NCI-H2196 treated with DMSO at 0.1 percent for 48 hours (cell line): ENCODE measurements around the gene GAS2L3.
"Not testable (repeated sequence)": the region's sequence is repeated elsewhere in the genome, so short reads cannot be mapped to it uniquely, and the experiment has no call there.

Experiments
- DNase-seq: peaks from one replicate; lab custom pipeline; 2025; ENCODE audit not compliant: unreplicated experiment; lab: John Stamatoyannopoulos, UW

The GAS2L3 gene

DNA sequence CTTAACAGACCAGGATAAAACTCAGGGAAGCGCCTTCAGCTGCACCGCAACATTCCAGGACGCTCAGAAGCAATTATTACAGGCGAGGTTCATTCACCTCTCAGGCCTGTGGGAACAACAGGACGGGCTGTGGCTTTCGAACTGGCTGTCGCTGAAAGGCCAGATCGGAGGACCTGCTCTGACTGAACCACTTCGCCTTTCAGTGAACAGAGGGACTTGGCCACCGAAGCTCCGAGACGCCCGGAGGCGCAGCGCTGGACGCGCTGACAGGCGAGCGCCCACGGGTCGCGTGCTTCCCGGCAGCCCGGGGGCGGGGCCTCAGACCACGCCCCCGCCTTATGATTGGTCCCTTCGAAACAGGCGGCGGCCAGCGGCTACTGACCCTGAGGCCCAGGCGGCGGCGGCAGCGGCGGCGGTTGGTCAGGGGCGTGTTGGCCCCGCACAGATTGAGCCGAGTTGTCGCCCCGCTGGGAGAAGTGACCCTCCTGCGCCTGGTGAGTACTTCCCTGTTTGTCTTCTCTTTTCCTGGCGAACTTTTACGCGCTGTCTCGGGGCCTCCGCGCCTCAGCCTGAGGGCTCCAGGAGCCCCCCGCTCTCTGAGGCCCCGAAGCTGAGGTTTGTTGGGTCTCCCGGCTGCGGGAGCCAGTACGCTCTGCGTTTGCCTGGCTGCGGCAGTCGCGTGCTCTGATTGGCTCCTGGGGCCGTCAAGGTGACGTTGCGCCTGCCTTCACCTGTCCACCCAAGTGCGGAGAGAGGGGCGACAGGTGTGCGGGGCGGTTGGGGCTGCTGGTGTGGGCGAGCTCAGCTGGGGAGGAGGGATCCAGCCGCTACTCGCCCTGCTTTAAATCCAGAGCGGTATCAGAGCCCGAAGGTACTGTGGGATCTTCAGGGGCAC is at the start of gene GAS2L3:
TSS of gene GAS2L3 (plus strand) at position 393 of the 895 bp plus-strand sequence. CDS start 21,221 bp downstream, outside the sequence.
- DNase-seq = peak; percentile 90

DNA sequence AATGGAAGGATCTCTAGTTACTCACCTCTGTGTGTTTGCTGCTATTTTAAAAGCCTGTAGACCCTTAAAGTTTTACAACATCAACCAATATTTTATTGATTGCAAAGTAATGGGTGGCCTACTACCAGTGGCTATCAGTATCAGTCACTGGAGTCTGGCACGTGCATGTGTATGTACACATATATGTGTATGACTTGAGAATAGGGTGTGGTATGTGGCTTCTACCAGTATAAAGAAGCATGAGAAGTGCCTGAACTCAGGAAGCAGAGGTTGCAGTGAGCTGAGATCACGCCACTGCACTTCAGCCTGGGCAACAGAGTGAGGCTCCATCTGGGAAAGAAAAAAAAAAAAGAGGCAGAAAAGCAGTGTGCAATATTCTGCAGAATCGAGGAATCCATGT is 45.5 kb upstream of the GAS2L3 start:
- DNase-seq = no peak

DNA sequence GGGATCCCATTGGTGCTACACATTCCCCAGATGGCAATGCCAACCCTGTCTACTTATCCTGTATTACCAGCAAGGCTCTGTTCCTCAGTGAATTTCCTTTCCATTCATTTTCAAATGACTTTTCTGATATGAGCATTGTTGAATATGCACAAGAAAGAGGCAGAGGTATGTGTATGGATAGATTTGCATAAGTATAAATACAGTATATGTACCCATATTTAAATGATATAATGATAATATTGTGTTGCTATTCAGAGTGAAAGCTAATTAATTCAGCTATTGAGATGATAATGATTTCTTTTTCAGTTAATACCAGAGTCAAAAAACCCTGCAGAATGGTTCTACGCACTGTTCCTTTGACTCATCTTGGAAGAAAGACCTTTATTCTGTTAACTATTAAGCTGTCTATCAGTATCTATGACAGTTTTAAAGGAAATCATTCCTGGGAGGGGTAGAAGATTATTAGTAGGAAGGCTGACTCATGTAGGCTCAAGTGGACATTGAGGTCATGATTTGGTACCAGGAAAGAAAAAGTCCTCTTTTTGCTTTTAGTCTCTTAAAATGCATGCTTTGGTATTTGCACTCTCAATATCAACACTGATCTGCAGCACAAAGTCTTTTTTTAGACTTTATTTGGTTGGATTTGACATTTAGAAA is 44.9 kb upstream of the GAS2L3 start:
- no peak for DNase-seq

DNA sequence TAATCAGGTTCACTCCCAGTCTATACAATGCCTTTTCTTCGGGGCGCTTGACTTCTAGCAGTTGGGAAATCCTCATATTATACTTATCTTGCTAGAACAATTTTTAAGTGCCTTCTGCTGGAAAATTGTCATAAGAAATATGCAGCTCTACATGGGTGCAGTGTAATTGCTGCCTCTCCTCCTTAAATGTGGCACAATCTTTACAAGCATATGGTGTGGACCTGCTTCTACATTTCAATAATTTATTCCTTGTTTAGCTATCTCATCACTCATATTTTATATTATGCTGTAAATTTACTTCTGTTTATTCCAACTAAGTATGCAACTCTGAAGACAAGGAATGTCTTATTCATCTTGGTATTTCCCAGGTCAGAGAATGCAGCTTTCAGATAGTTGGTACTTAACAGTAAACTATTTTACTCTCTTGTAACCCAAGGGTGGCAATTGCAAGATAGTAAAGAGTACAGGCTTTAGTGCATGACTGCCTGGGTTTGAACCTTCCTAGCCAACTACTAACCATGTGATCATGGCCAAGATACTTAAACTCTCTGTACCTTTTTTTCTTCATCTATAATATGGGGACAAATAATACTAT is 43.6 kb upstream of the GAS2L3 start:
- DNase-seq = no peak

DNA sequence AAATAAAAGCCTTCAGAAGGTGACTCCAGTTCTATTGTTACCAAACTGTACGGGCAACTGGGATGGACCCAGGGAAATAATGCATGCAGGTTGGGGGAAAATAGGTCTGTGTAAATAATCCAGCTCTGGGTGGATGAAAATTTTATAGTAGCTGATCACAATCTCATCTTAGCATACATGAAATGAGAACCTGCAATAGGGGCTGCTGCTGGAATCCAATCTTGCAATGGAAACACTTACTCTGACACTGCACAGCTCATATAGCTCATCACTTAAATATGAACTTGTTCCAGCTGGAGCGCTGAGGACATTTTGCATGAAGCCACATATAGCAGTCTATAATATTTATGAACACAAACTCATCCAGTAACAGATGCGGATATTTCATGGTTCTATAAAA is 40.1 kb upstream of the GAS2L3 start:
- no peak for DNase-seq

DNA sequence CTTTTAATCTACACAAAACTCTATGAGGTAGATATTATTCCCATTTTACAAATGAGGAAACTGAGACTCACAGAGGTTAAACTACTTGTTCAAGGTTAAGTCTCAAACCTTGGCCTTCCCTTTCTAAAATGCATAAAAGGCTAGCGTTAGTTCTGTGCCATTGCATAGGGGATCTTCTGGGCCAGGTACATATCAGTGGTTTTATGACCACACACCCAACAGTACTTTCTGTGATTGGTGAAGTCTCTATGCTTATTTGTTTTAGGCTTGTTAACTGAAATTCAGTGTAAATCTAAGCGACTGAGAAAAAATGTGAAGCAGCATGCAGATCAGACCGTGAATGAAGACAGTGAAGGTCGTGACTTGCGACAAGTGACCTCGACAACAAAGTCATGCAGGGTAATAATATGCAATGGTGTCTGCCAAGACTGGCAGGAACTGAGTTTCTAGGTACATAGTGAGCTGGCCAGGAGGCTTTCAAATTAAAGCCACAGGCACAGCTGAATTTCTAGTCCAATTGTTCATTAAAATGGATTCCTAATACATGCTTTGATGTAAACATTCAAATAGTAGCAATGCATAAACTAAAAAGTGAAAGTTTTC is 38.8 kb upstream of the GAS2L3 start:
- no peak for DNase-seq

DNA sequence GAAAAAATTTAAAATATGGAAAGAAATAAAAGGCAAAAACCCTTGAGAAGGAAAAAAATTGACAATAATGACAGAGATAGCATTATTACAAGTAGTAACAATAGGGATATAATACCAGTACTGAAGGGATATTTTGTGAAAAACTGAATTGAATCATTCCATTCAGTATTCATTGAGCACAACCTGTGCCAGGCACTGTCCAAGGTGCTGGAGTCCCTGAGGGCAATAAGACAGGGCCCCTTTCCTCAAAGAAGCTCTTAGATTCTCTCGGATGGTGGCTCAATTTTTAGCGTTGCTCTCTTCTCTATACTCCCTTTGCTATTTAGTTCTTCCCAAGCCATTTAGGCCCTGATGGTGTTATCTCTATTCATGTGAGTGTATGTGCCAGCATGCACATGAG is 34.3 kb upstream of the GAS2L3 start:
- no peak for DNase-seq

DNA sequence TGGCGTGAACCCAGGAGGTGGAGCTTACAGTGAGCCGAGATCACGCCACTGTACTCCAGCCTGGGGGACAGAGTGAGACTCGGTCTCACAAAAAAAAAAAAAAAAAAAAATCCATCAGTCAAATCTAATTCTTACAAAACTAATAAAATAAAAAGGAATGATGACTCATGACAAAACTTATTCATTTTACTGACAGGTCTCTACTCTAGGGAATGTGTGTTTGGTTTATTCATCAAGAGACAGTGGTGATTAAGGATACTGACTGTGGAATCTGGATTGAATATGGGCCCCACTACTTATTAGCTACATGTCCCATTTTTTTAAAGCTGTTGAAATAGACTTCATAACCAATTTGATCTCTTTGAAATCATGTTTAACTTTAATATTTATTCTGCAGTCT is 29.3 kb upstream of the GAS2L3 start:
- no peak for DNase-seq

DNA sequence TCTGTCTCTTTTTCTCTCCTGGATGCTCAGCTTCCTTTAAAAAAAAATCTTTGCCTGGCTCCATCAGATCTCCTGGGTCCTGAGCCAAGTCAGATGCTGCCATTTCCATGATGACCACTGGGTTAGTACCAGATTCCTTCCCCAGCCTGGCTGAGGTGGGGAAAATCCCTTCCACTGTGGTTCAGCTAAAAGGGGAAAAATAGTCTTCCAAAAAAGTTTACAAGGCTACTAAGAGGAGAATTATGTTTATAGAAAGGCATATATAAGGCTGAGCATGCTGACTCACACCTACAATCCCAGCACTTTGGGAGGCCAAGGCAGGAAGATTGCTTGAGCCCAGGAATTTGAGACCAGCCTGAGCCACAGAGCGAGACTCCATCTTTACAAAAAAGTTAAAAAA is 28.4 kb upstream of the GAS2L3 start:
- no peak for DNase-seq

DNA sequence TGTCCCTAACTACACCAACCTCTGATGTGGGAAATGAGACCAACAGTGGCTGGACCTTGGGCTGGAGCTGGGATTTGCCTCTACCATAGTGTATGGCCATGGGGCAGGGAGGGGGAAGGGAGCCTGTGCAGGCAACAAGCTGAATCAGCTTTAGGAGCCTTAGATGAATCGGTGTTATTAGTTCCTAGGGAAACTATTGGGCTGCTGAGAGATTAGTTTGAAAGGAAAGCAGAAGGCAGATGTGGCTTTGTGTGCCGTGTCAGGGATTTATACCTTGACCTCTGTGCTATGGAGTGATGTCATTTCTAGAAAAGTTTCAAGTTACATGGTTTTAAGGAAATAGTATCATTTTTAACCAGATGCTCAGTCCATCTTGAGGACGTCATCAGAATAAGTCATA is 19.5 kb upstream of the GAS2L3 start:
- no peak for DNase-seq

DNA sequence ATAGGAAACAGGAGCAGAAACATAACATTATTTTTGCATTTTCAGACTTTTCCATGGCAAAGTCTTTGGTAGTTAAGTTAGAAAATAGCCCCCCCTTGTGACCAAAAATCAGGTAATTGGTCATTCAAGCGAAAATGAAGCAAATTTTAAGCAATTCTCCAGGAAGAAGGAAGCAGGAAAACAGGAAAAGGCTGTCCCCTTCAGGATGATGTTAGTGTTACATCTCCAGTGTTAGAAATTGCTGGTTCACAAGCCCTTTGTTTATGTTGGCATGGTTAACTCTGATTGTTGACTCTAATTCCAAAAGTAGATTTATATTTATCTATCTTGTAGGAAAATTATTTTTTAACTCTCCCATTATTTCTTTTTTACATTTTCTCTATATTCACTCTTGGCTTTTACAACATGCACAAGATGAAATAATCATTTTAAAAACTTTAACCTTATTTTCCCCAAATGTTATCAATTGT is 18.8 kb upstream of the GAS2L3 start:
- DNase-seq = peak; percentile 67

DNA sequence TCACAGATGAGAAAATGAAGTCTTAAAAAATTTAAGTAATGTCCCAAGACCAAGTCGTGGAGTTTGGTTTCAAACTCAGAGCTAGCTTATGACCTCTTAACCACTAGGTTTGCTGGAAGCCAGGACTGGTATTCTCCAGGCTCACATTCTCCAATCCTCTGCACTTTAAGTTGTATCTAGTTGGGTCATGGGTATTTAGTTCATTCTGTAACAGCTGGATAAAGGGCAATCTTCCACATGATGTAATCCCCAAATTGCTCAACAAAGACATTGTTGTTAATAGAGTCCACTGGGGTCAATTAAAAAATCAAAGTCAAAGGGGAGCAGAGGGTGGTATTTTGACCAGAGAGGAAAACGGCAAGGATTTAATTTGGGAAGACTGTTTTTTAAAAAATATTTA is 17.8 kb upstream of the GAS2L3 start:
- no peak for DNase-seq

DNA sequence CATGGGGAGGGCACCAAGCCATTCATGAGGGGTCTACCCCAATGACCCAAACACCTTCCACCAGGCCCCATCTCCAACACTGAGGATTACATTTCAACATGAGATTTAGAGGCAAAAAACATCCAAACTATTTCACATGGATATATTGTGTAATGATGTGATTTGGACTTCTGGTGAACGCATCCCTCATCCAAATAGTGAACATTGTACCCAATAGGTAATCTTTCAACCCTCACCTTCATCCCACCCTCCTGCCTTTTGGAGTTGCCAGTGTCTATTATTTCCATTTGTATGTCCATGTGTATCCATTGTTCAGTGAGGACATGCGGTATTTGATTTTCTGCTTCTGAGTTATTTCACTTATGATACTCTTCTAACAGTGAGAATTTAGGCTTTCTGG is 16.1 kb upstream of the GAS2L3 start:
- DNase-seq = no peak

DNA sequence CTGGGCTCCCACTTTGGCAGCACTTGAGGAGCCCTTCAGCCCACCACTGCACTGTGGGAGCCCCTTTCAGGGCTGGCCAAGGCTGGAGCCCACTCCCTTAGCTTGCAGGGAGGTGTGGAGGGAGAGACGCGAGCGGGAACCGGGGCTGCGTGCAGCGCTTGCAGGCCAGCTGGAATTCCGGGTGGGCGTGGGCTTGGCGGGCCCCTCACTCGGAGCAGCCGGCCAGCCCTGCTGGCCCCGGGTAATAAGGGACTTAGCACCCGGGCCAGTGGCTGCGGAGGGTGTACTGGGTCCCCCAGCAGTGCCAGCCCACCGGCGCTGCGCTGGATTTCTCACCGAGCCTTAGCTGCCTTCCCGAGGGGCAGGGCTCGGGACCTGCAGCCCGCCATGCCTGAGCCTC is 14.2 kb upstream of the GAS2L3 start:
- DNase-seq = not testable (repeated sequence)

DNA sequence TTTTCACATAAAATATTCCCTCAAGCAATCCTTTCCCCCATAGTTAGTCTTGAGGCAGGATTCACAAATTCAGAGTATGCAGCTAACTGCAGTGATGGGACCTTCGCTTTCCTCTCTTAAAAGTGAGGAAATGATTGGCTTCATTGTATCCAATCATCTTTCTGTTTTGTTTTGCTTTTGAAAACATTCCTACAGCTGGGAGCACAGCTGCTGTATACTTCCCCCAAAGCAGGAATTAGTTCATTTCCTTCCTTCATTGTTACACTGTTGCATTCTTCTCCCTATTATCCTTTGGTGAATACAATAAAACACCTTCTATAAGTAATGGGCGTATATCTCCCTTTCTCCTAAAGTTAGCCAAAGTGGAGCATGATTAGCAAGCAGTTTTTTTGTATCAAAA is 9.4 kb upstream of the GAS2L3 start:
- no peak for DNase-seq

DNA sequence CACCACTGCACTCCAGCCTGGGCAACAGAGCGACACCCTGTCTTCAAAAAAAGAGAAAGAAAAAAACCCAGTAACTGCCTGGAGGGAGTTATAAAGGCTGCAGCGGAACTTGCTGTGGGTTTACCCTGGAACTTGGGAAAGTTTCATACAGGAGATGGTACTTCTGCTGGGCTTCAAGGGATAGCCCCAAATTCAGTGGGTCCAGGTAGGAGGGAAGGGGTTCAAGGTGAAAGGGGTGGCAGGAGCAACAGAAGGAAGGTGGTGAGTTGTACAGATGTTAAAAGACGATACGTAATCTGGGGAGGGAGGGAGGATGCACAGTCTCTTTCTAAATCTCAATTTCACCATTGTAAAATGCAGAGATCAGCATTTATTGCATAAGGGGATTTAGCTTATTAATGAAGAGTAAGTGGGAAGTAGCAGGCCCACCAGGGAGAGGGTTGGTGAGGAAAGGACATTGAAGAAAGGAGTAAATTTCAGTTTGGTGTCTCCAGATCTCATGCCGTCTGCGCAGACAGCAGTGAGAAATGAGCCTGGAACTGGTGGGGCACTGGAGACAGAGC is 8.5 kb upstream of the GAS2L3 start:
- DNase-seq = no peak

DNA sequence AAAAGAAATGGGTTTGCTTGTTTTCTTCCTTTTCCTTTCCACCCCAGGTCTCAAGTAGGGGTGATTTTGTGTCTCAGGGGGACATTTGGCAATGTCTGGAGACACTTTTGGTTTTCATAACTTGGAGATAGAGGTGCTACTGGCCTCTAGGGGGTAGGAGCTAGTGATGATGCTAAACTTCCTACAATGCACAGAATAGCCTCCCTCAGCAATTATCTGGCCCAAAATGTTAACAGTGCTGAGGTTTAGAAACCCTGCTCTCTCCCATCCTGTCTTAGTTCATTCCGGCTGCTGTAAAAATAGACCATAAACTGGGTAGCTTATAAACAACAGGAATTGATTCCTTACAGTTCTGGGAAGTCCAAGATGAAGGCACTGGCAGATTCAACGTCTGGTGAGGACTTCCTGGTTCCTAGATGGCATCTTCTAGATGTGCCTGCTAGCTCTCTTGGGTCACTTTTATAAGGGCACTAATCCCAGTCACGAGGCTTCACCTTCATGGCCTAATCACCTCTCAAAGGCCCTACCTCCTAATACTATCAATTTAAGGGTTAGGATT is 7.4 kb upstream of the GAS2L3 start:
- DNase-seq = no peak

DNA sequence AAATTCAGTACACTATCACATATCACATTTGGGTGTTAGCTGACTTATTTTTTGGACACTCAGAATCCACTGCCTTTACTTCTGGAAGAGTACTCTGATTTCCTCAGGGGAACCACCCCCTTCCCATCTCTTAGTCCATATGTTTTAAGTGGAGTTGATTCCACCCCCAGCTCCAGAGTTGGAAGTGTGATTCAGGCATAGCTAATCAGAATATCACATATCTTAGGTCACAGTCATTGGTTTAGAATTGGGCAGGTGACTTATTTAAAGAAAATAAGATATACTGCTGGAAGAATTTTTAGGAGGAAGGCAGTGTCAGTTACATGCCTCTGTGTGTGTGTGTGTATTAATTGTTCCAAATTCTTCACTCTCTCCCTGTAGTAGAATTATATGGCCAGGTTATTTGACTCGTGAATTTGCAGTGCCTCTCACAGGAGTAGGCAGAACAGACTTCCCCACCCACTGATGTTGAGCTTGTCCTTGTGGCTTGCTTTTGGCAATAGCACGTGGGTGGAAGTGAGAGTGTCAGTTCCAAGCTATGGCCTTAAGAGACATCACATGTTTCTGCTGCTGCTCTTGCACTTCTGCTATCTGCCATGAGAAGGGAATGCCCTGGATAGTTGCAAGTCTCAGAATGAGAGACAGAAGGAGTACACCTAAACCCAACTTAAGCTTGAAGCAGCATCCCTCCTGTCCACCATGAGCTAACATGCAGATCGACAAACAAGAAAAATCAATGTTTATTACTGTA is 6.4 kb upstream of the GAS2L3 start:
- no peak for DNase-seq

DNA sequence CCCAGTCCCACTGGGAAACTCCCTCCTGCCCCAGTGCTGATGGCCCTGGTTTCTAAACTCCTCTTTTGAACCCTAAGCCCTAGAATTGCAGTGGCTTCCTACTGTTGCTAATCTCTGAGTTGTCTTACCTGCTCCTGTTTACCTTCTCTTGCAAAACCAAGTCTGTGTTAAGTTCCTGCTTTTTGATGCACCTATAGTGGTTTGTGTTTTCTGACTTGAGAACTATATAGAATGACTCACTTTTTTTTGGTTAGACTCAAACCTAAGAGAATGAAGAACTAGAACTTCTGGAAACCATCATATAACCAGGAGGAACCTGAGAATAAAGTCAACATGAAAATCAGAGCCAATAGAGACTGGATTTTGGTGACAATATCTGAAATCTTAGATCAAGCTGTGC is 5.5 kb upstream of the GAS2L3 start:
- no peak for DNase-seq

DNA sequence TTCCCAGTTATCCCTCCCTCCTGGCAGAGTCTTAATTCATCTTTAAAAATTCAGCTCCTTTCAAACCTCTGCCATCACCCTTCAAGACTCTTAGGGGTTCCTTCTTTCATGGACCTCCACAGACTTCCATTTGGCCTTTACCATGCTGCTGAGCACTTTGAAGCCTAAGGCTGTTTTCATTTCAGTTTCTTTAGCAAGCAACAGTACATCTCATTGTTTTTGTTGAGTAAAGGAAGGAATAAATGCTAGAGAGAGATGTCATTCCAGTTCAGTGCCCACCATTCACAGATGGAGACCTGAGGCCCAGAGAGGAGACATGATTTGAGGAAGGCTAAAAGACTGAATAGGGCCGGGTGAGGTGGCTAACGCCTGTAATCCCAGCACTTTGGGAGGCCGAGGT is 1.3 kb upstream of the GAS2L3 start:
- DNase-seq = no peak
